Measurements from ENCODE around the gene KIF23.

DNA sequence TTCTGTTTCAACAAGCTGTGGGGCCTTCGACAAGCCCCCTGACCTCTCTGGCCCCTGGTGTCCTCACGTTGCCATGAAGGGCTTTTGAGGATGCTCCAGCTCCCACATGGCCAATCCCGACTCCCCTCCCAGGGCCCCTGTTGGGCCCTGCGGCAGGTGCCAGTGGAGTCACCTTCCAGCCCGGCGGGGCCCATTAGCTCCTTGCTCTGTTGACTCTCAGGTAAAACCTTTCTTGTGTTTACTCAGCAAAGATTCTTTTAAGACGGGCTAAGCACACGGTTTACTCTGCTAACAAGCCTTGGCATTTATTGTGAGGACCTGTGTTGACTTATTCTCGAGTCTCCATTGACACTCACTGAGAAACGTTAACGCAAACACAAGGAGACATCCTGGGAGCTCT is 53.5 kb downstream of the KIF23 start:
- TF ChIP-seq, protein P1, sequence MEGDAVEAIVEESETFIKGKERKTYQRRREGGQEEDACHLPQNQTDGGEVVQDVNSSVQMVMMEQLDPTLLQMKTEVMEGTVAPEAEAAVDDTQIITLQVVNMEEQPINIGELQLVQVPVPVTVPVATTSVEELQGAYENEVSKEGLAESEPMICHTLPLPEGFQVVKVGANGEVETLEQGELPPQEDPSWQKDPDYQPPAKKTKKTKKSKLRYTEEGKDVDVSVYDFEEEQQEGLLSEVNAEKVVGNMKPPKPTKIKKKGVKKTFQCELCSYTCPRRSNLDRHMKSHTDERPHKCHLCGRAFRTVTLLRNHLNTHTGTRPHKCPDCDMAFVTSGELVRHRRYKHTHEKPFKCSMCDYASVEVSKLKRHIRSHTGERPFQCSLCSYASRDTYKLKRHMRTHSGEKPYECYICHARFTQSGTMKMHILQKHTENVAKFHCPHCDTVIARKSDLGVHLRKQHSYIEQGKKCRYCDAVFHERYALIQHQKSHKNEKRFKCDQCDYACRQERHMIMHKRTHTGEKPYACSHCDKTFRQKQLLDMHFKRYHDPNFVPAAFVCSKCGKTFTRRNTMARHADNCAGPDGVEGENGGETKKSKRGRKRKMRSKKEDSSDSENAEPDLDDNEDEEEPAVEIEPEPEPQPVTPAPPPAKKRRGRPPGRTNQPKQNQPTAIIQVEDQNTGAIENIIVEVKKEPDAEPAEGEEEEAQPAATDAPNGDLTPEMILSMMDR (IDR thresholded peaks at IDR 0.05): no peak
- TF ChIP-seq EZH2 (IDR thresholded peaks at IDR 0.05) (no peak), EZH2phosphoT487 (IDR thresholded peaks at IDR 0.05) (no peak)
